Stomach (tissue), 9 donors: ENCODE measurements around the gene CNTFR. TPM values are rescaled to one million over a fixed set of nuclear protein-coding genes. Genes with fewer than 3 reads are reported as not detected.

Experiments
- DNase-seq, 2 donors: peaks; one replicate each; pipeline versions ENCODE4 v3.0.0 to v3.0.0-alpha.2; 2013 to 2019
- H3K27ac ChIP-seq, 5 donors: fragments of 200-600 bp in 4 of 5; sonication (generic) in 4 of 5; one replicate each; pipeline ENCODE4 v1.5.1; 2013 to 2019; ENCODE audit warnings: mild to moderate bottlenecking in 1 of 5, moderate library complexity in 1 of 5
- H3K27me3 ChIP-seq, 3 donors: fragments of 200-600 bp; sonication (generic); one replicate each; pipeline ENCODE4 v1.5.1; 2017 to 2019; ENCODE audit warnings: mixed run types in 1 of 3
- H3K36me3 ChIP-seq, 4 donors: fragments of 200-600 bp; sonication (generic); 1 replicate in 3 of 4; 2 replicates in 1 of 4; pipeline ENCODE4 v1.5.1; 2016 to 2019
- H3K4me1 ChIP-seq, 4 donors: fragments of 200-600 bp; sonication (generic); one replicate each; pipeline ENCODE4 v1.5.1; 2016 to 2019
- H3K4me3 ChIP-seq, 4 donors: fragments of 200-600 bp; sonication (generic) in 3 of 4; one replicate each; pipeline ENCODE4 v1.5.1; 2016 to 2019; ENCODE audit warnings: mild to moderate bottlenecking in 1 of 4
- H3K9me3 ChIP-seq, 4 donors: fragments of 200-600 bp; sonication (generic); one replicate each; pipeline ENCODE4 v1.5.1; 2016 to 2019
- EP300 ChIP-seq: sonication (generic); formaldehyde crosslinking; IDR thresholded peaks from one replicate; pipeline ENCODE4 v1.6.1; 2017; ENCODE audit warnings: antibody characterized with exemption
- POLR2A ChIP-seq, 4 donors: fragments of 450-650 bp; IDR thresholded peaks; one replicate each; pipeline ENCODE4 v1.6.1; 2016; ENCODE audit warnings: antibody characterized with exemption in 4 of 4, control low read depth in 2 of 4, mild to moderate bottlenecking in 1 of 4, moderate library complexity in 1 of 4
- POLR2AphosphoS5 ChIP-seq, 3 donors: sonication (generic); formaldehyde crosslinking; IDR thresholded peaks; one replicate each; pipeline ENCODE4 v1.6.1; 2016; ENCODE audit warnings: antibody characterized with exemption in 3 of 3
- WGBS, 5 donors: extraction: QIAGEN DNeasy Blood & Tissue Kit in 3 of 5; methylation state at CpG; one replicate each; pipeline versions ENCODE4 v1.1.5 to v1.1.7; 2013 to 2018; 5-methylcytosine and 5-hydroxymethylcytosine counted together
- intact Hi-C: fragments of 100-400 bp; cut with DNase I; formaldehyde crosslinking; loops from one replicate; pipeline ENCODE4 v1.15.1; 2023; ENCODE audit warnings: low total_unique reads
- polyA plus RNA-seq, 3 donors: library from polyadenylated mRNA; stranded (reverse); fragments of 200-250 nt; gene quantifications; one replicate each; pipeline ENCODE4 v1.2.3, GENCODE V29; 2013
- total RNA-seq, 5 donors: library from RNA; depleted of rRNA; stranded (reverse); fragments of >200 nt; gene quantifications; one replicate each; pipeline versions ENCODE4 v1.1.0 to v1.2.3, GENCODE V29; 2014 to 2016
- TF ChIP-seq, protein P1 (sequence below), 7 experiments: fragments of 450-650 bp in 4 of 7; fragments of 200-600 bp in 3 of 7; sonication (generic) in 3 of 7; IDR thresholded peaks; one replicate each; pipeline ENCODE4 v1.5.1; 2016 to 2019; ENCODE audit warnings: antibody characterized with exemption in 7 of 7, control low read depth in 2 of 7, mild to moderate bottlenecking in 1 of 7
- donor health status: healthy with polysubstance abuse.
- donor health status: Bipolar disorder and iron deficiency.
- donor health status: healthy.

The CNTFR gene
- total and polyA plus RNA-seq, 8 donors: 2.2 to 15.8 (median 2.9) TPM; not detected in 1

DNA sequence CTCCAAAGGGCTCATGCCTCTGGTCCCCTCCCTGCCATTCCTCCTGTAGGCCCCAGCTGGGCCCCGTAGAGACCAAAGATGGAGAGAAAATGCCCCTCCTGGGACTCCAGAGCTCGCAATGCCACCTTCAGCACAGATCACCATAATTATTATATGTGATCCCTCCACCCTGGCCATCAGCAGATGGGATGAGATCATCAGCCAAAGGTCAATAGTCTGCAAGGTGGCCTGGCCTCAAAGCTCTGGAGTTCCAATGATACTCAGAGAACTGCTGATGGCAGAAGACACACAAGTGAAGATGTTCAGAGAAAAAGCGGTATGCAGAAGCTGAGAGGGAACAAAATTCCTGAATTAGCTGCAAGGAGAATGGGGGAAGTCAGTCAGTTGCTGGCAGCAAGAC, 17.4 kb upstream of the CNTFR start:
- Histone ChIP-seq H3K27me3 (no peaks in the 10 kb centered on the region), H3K27ac (no peak overlapping the region), H3K4me1 (peaks cover 10 to 17% (median 13%) of the 10 kb centered on the region in 4 donors), H3K36me3 (no peaks in the 10 kb centered on the region), H3K9me3 (no peaks in the 10 kb centered on the region), H3K4me3 (no peak overlapping the region)
- intact Hi-C loops: no loop called here
- 78 to 94% (median 82%) methylated on average over 3 of the region's 3 CpGs for WGBS, 5 donors
- TF ChIP-seq, protein P1, sequence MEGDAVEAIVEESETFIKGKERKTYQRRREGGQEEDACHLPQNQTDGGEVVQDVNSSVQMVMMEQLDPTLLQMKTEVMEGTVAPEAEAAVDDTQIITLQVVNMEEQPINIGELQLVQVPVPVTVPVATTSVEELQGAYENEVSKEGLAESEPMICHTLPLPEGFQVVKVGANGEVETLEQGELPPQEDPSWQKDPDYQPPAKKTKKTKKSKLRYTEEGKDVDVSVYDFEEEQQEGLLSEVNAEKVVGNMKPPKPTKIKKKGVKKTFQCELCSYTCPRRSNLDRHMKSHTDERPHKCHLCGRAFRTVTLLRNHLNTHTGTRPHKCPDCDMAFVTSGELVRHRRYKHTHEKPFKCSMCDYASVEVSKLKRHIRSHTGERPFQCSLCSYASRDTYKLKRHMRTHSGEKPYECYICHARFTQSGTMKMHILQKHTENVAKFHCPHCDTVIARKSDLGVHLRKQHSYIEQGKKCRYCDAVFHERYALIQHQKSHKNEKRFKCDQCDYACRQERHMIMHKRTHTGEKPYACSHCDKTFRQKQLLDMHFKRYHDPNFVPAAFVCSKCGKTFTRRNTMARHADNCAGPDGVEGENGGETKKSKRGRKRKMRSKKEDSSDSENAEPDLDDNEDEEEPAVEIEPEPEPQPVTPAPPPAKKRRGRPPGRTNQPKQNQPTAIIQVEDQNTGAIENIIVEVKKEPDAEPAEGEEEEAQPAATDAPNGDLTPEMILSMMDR (IDR thresholded peaks at IDR 0.05): no peak
- TF ChIP-seq EP300: no peak
- no peak for TF ChIP-seq POLR2AphosphoS5 (IDR thresholded peaks at IDR 0.05)
- TF ChIP-seq POLR2A (IDR thresholded peaks at IDR 0.05): no peak
- DNase-seq: no peak

DNA sequence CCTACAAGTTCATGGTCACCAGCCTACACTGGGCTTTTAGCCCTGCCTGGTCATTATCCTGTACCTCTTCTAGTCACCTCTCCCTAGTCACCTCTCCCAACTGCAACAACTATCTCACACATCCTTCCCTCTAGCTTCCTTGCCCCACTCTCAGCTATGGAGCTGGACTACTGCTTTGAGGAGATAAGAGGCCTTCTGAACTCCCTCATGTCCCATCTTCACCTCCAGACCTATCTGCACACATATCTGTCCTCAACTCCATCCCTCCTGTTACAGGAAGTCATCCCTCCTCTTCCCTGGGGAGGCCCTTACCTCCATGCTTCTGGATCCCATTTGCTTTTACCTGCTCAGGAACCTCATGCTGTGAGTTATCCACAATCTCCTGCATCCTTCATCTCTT, 16.7 kb upstream of the CNTFR start:
- intact Hi-C loops: no loop called here
- H3K27ac ChIP-seq: no peak overlapping the region
- H3K9me3 ChIP-seq: no peaks in the 10 kb centered on the region
- H3K4me1 ChIP-seq: peaks cover 7 to 13% (median 9%) of the 10 kb centered on the region in 4 donors
- TF ChIP-seq POLR2AphosphoS5 (IDR thresholded peaks at IDR 0.05) (no peak), POLR2A (IDR thresholded peaks at IDR 0.05) (no peak), EP300 (no peak)
- TF ChIP-seq, protein P1 (IDR thresholded peaks at IDR 0.05): no peak
- DNase-seq: no peak
- no peaks in the 10 kb centered on the region for H3K36me3 ChIP-seq
- no peaks in the 10 kb centered on the region for H3K27me3 ChIP-seq
- H3K4me3 ChIP-seq: no peak overlapping the region

DNA sequence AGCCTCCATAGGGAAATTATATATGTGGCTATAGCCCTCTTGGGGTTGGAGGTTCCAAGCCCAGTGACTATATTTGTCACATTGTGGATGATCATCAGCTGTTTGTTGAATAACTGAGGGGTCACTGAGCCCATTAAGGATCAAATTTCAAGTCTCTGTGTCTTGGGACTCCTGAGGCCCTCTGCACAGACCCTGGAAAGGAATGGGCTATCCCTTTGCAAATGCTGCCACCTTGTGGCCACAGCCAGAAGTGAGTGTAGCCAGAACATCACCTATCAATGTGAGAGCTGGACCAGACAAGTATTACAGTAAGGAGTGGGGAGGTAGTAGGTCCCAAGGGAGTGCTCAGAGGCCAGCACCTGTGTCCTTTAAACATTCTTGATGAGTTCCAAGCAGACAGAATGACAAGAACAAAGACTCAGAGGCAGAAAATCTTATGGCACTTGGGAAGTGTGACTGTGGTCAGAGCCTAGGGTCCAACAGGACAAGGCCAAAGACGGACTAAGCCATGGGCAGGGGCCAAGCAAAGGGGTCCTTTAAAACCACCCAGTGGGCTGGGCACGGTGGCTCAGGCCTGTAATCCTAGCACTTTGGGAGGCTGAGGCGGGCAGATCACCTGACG, 14.2 kb upstream of the CNTFR start:
- WGBS, 5 donors: 50 to 63% (median 57%) methylated on average over 4 of the region's 4 CpGs
- intact Hi-C loops: no loop called here
- H3K27me3 ChIP-seq: no peaks in the 10 kb centered on the region
- DNase-seq: peak; percentile 87 to 92
- H3K9me3 ChIP-seq: no peaks in the 10 kb centered on the region
- no peaks in the 10 kb centered on the region for H3K4me1 ChIP-seq
- H3K27ac ChIP-seq: no peak overlapping the region
- no peak overlapping the region for H3K4me3 ChIP-seq
- H3K36me3 ChIP-seq: no peaks in the 10 kb centered on the region
- TF ChIP-seq EP300: no peak
- peak in 1 of 3 donors; percentile 54 for TF ChIP-seq POLR2AphosphoS5 (IDR thresholded peaks at IDR 0.05)
- TF ChIP-seq POLR2A (IDR thresholded peaks at IDR 0.05): no peak
- TF ChIP-seq, protein P1 (IDR thresholded peaks at IDR 0.05): peak in 5 of 7 experiments; percentile 81 to 91 (median 87)

DNA sequence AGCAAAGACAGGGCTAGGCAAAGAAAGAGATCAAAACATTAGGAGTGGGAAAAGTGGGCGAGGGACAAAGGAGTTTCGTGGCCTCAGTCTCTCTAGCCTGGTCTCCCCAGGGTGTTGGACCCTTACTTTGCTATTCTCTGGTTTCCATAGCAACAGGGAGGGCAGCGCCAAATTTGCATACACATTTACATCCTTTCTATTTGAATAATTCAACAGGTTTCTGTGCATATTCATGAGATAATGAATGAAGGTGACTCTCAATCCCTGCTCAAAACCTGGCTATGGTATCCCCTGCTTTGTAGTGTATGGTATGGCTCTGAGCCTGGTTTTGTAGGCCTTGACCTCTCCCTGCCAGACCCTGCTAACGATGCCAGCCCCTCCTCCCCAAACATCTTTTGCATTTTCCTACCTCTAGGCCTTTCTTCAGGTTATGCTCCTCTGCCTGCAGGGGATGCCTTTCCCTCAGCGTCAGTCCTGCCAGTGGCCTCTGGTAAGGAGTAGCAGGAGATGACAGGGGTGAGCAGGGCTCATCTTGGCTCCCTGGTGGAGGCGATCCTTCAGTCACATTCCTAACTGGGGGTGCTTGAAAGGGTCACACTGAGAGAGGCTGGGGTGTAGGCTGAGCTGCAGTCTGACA, 12.5 kb upstream of the CNTFR start:
- DNase-seq: no peak
- intact Hi-C loops: no loop called here
- WGBS, 5 donors: 59 to 71% (median 63%) methylated on average over 6 of the region's 6 CpGs
- Histone ChIP-seq H3K27ac (no peak overlapping the region), H3K36me3 (no peaks in the 10 kb centered on the region), H3K9me3 (no peaks in the 10 kb centered on the region), H3K27me3 (peaks cover 0 to 12% (median 0%) of the 10 kb centered on the region in 3 donors), H3K4me1 (no peaks in the 10 kb centered on the region), H3K4me3 (no peak overlapping the region)
- TF ChIP-seq POLR2AphosphoS5 (IDR thresholded peaks at IDR 0.05) (no peak), EP300 (no peak), POLR2A (IDR thresholded peaks at IDR 0.05) (no peak)
- TF ChIP-seq, protein P1 (IDR thresholded peaks at IDR 0.05): no peak
